Gastrocnemius medialis (tissue), 4 donors: ENCODE results near the gene PRIMA1.

Experiments
- POLR2A ChIP-seq, 2 donors: fragments of 450-650 bp; IDR thresholded peaks; one replicate each; pipeline ENCODE4 v1.6.1; 2017; ENCODE audit warnings: antibody characterized with exemption in 2 of 2, mild to moderate bottlenecking in 2 of 2, moderate library complexity in 2 of 2
- TF ChIP-seq, protein P1 (sequence below), 5 experiments: fragments of 450-650 bp in 3 of 5; fragments of 200-600 bp in 2 of 5; sonication (generic) in 2 of 5; IDR thresholded peaks in 4 of 5; conservative IDR thresholded peaks in 1 of 5; 1 replicate in 4 of 5; 2 replicates in 1 of 5; pipeline ENCODE4 v1.5.1; 2016 to 2019; ENCODE audit warnings: antibody characterized with exemption in 5 of 5, mild to moderate bottlenecking in 3 of 5, moderate library complexity in 3 of 5

DNA sequence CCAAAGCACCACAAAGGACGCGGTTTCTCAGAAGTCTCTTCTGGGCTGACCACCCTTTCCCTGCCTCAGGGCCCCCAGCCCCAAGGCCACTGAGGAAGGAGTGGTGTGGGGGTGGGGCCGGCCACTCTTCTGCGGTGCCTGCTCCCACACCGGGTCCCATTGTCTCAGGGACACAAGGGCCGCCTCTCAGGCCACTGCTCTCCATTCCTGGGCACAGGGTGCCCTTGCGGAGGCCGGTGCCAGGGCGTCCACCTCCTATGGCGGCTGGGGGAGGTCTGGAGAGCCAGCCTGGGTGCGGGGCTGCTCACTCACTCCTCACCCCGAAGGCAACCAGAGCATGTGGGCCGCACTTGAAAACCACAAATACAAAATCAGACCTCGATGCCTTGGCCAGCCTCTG, 44.1 kb downstream of the PRIMA1 start:
- TF ChIP-seq, protein P1, sequence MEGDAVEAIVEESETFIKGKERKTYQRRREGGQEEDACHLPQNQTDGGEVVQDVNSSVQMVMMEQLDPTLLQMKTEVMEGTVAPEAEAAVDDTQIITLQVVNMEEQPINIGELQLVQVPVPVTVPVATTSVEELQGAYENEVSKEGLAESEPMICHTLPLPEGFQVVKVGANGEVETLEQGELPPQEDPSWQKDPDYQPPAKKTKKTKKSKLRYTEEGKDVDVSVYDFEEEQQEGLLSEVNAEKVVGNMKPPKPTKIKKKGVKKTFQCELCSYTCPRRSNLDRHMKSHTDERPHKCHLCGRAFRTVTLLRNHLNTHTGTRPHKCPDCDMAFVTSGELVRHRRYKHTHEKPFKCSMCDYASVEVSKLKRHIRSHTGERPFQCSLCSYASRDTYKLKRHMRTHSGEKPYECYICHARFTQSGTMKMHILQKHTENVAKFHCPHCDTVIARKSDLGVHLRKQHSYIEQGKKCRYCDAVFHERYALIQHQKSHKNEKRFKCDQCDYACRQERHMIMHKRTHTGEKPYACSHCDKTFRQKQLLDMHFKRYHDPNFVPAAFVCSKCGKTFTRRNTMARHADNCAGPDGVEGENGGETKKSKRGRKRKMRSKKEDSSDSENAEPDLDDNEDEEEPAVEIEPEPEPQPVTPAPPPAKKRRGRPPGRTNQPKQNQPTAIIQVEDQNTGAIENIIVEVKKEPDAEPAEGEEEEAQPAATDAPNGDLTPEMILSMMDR (IDR thresholded peaks at IDR 0.05 in 4 of 5, conservative IDR thresholded peaks at IDR 0.05 in 1 of 5): no peak
- no peak for TF ChIP-seq POLR2A (IDR thresholded peaks at IDR 0.05)
